Kidney (tissue), 14 donors: Measurements from ENCODE around the gene ANGPT4. TPM values are rescaled to one million over a fixed set of nuclear protein-coding genes. Genes with fewer than 3 reads are reported as not detected.

Experiments used
- DNase-seq, 5 donors: peaks; one replicate each; pipeline ENCODE4 v3.0.0-alpha.2; 2013 to 2020
- FAIRE-seq: peaks from 2 replicates; lab custom pipeline; 2012; peaks lifted over from hg19 to GRCh38; lab: Jason Lieb, UNC
- H3K27ac ChIP-seq, 2 donors: one replicate each; pipeline ENCODE4 v1.7.0; 2013; ENCODE audit warnings: low read depth in 2 of 2, low read length in 2 of 2, inconsistent platforms in 1 of 2
- H3K27me3 ChIP-seq: one replicate; pipeline ENCODE4 v1.7.1; 2013; ENCODE audit warnings: low read length, inconsistent platforms; ENCODE audit not compliant: control insufficient read depth, insufficient read depth
- H3K36me3 ChIP-seq, 3 donors: one replicate each; pipeline versions ENCODE4 v1.7.0 to v1.7.1; 2013; ENCODE audit warnings: low read length in 3 of 3, control low read depth in 1 of 3, inconsistent platforms in 1 of 3; ENCODE audit not compliant: insufficient read depth in 3 of 3, control insufficient read depth in 2 of 3
- H3K4me1 ChIP-seq, 3 donors: one replicate each; pipeline versions ENCODE4 v1.7.0 to v1.7.1; 2013; ENCODE audit warnings: low read length in 3 of 3, inconsistent platforms in 1 of 3, low read depth in 1 of 3; ENCODE audit not compliant: control insufficient read depth in 2 of 3, insufficient read depth in 2 of 3
- H3K4me3 ChIP-seq, 3 donors: one replicate each; pipeline versions ENCODE4 v1.7.0 to v1.8.1; 2013; ENCODE audit warnings: low read length in 3 of 3, control low read depth in 1 of 3, inconsistent platforms in 1 of 3
- H3K9ac ChIP-seq, 3 donors: one replicate each; pipeline versions ENCODE4 v1.7.0 to v1.7.1; 2013; ENCODE audit warnings: low read length in 3 of 3, control low read depth in 1 of 3, inconsistent platforms in 1 of 3
- H3K9me3 ChIP-seq, 3 donors: one replicate each; pipeline versions ENCODE4 v1.7.0 to v1.7.1; 2013; ENCODE audit warnings: low read length in 3 of 3, control low read depth in 1 of 3, inconsistent platforms in 1 of 3; ENCODE audit not compliant: control insufficient read depth in 2 of 3, insufficient read depth in 1 of 3
- CTCF ChIP-seq: IDR thresholded peaks from 3 replicates; pipeline ENCODE4 v1.5.1; 2012; ENCODE audit warnings: mild to moderate bottlenecking, moderate library complexity, borderline replicate concordance; ENCODE audit not compliant: insufficient read depth; ENCODE audit errors: extremely low read depth
- intact Hi-C: fragments of 100-400 bp; cut with DNase I; formaldehyde crosslinking; loops from one replicate; pipeline ENCODE4 v1.11.1; 2022
- polyA plus RNA-seq: library from polyadenylated mRNA; stranded (reverse); fragments of 350-450 nt; fragmentation: Illumina TruSeq; extraction: RNeasy Lipid Tissue Mini Kit (QIAGEN cat#74804); gene quantifications from one replicate; pipeline ENCODE4 v1.2.3, GENCODE V29; 2014; ENCODE audit warnings: low read depth, low replicate concordance; ENCODE audit not compliant: insufficient read depth
- total RNA-seq: library from RNA; stranded (reverse); fragmentation: NEBNext Ultra II Directional; extraction: Animal tissue kit (Norgen Biotek cat#: 25700); gene quantifications from one replicate; pipeline ENCODE4 v1.2.1, GENCODE V29; 2021
- donor health status: control.
- donor health status: control.
- donor health status: control.
- donor health status: control.
- donor health status: control.
- donor health status: DM: yes; HTN: yes; CAD: no.
- donor health status: Normal renal cell carcinoma (clear cell type).

ANGPT4 gene
- total and polyA plus RNA-seq, 2 donors from 2014 or later: 0.24 to 0.57 TPM

- no peaks in the 10 kb centered on the region for H3K9me3 ChIP-seq
- no peak overlapping the region for H3K27ac ChIP-seq
- no peak for TF ChIP-seq CTCF
- no peak overlapping the region for H3K4me3 ChIP-seq
- peaks cover 0 to 11% (median 5%) of the 10 kb centered on the region in 3 donors for H3K4me1 ChIP-seq
- H3K9ac ChIP-seq: no peak overlapping the region
- FAIRE-seq: no peak
- DNase-seq: peak in 1 of 5 donors; percentile 51
- H3K27me3 ChIP-seq: no peaks in the 10 kb centered on the region
- H3K36me3 ChIP-seq: no peaks in the 10 kb centered on the region
- intact Hi-C loops: no loop called here
Measured at GRCh38 chr20:835608-836045, 80.5 kb downstream of the ANGPT4 start.

GRCh38 chr20:834151-834746, 81.9 kb downstream of the ANGPT4 start:
- H3K9me3 ChIP-seq: no peaks in the 10 kb centered on the region
- intact Hi-C loops: no loop called here
- no peaks in the 10 kb centered on the region for H3K36me3 ChIP-seq
- H3K27me3 ChIP-seq: no peaks in the 10 kb centered on the region
- H3K9ac ChIP-seq: peak overlapping the region in 2 of 3 donors; percentile 63 to 82
- no peak for TF ChIP-seq CTCF
- H3K4me3 ChIP-seq: peak overlapping the region; percentile 35 to 81 (median 55)
- FAIRE-seq (no peak), DNase-seq (peak in 2 of 5 donors; percentile 51 to 57)
- peak overlapping the region; percentile 83 to 85 for H3K27ac ChIP-seq
- H3K4me1 ChIP-seq: peaks cover 0 to 11% (median 5%) of the 10 kb centered on the region in 3 donors

GRCh38 chr20:833450-834150, 82.5 kb downstream of the ANGPT4 start, which contains the start of gene FAM110A:
FAM110A (plus strand) TSS chr20:833715; CDS start chr20:844805, 11,090 bp downstream.
- TF ChIP-seq CTCF: no peak
- peak within 1 kb of the TSS; percentile 7 to 82 (median 63) for H3K9ac ChIP-seq
- H3K4me1 ChIP-seq: peaks cover 0 to 11% (median 5%) of the 10 kb centered on the region in 3 donors
- DNase-seq: peak; percentile 95 to 99 (median 96)
- intact Hi-C loops: no loop called here
- H3K4me3 ChIP-seq: peak within 1 kb of the TSS; percentile 38 to 81 (median 68)
- no peaks in the 10 kb centered on the region for H3K36me3 ChIP-seq
- no peaks in the 10 kb centered on the region for H3K27me3 ChIP-seq
- H3K27ac ChIP-seq: peak within 1 kb of the TSS; percentile 83 to 85
- no peak for FAIRE-seq
- H3K9me3 ChIP-seq: no peaks in the 10 kb centered on the region
